ENCODE measurements around the gene GLIS1. TPM values are rescaled to one million over a fixed set of nuclear protein-coding genes. Genes with fewer than 3 reads are reported as not detected.

Gene GLIS1
- total RNA-seq, 1 donor: 2.9 TPM

- no peak for DNase-seq (ENCODE audit: insufficient read length, low spot score, missing footprints)
- Histone ChIP-seq H3K79me2 (ENCODE audit: insufficient read depth, low read length) (no peaks in the 10 kb centered on the region), H2AFZ (ENCODE audit: low read length) (no peak overlapping the region), H3K27ac (ENCODE audit: low read depth, low read length) (no peak overlapping the region), H3K4me1 (ENCODE audit: insufficient read depth, low read length) (peaks cover 5% of the 10 kb centered on the region), H3K27me3 (ENCODE audit: insufficient read depth, low read length) (no peaks in the 10 kb centered on the region), H3K36me3 (ENCODE audit: insufficient read depth, low read length) (no peaks in the 10 kb centered on the region), H3K4me3 (ENCODE audit: insufficient read depth, low read length) (no peak overlapping the region), H4K20me1 (ENCODE audit: insufficient read depth, low read length) (peaks cover 26% of the 10 kb centered on the region), H3K9me3 (ENCODE audit: low read depth, low read length) (no peaks in the 10 kb centered on the region), H3K4me2 (ENCODE audit: insufficient read depth, low read length) (no peak overlapping the region)
- no peak for TF ChIP-seq CTCF (IDR thresholded peaks at IDR 0.05; ENCODE audit: extremely low read depth, low read depth, low read length)
These were observed 213.4 kb downstream of the GLIS1 start for GRCh38 chr1:53525595-53525994.

GRCh38 chr1:53524428-53525375, 214.3 kb downstream of the GLIS1 start:
- Histone ChIP-seq H3K4me1 (ENCODE audit: insufficient read depth, low read length) (peaks cover 5% of the 10 kb centered on the region), H4K20me1 (ENCODE audit: insufficient read depth, low read length) (peaks cover 33% of the 10 kb centered on the region), H3K4me2 (ENCODE audit: insufficient read depth, low read length) (no peak overlapping the region), H3K79me2 (ENCODE audit: insufficient read depth, low read length) (no peaks in the 10 kb centered on the region), H3K9me3 (ENCODE audit: low read depth, low read length) (no peaks in the 10 kb centered on the region), H3K4me3 (ENCODE audit: insufficient read depth, low read length) (no peak overlapping the region), H3K36me3 (ENCODE audit: insufficient read depth, low read length) (no peaks in the 10 kb centered on the region), H3K27me3 (ENCODE audit: insufficient read depth, low read length) (no peaks in the 10 kb centered on the region), H3K27ac (ENCODE audit: low read depth, low read length) (no peak overlapping the region), H2AFZ (ENCODE audit: low read length) (no peak overlapping the region)
- no peak for DNase-seq (ENCODE audit: insufficient read length, low spot score, missing footprints)
- no peak for TF ChIP-seq CTCF (IDR thresholded peaks at IDR 0.05; ENCODE audit: extremely low read depth, low read depth, low read length)

GRCh38 chr1:53521924-53522552, 216.9 kb downstream of the GLIS1 start:
- Histone ChIP-seq H3K4me2 (ENCODE audit: insufficient read depth, low read length) (no peak overlapping the region), H3K36me3 (ENCODE audit: insufficient read depth, low read length) (no peaks in the 10 kb centered on the region), H3K27ac (ENCODE audit: low read depth, low read length) (no peak overlapping the region), H2AFZ (ENCODE audit: low read length) (no peak overlapping the region), H3K9me3 (ENCODE audit: low read depth, low read length) (no peaks in the 10 kb centered on the region), H3K4me1 (ENCODE audit: insufficient read depth, low read length) (peaks cover 13% of the 10 kb centered on the region), H4K20me1 (ENCODE audit: insufficient read depth, low read length) (peaks cover 37% of the 10 kb centered on the region), H3K79me2 (ENCODE audit: insufficient read depth, low read length) (no peaks in the 10 kb centered on the region), H3K4me3 (ENCODE audit: insufficient read depth, low read length) (no peak overlapping the region), H3K27me3 (ENCODE audit: insufficient read depth, low read length) (no peaks in the 10 kb centered on the region)
- DNase-seq (ENCODE audit: insufficient read length, low spot score, missing footprints): no peak
- no peak for TF ChIP-seq CTCF (IDR thresholded peaks at IDR 0.05; ENCODE audit: extremely low read depth, low read depth, low read length)

GRCh38 chr1:53520481-53520880, 218.5 kb downstream of the GLIS1 start:
- H3K27ac ChIP-seq (ENCODE audit: low read depth, low read length): no peak overlapping the region
- peaks cover 9% of the 10 kb centered on the region for H3K4me1 ChIP-seq (ENCODE audit: insufficient read depth, low read length)
- no peak for TF ChIP-seq CTCF (IDR thresholded peaks at IDR 0.05; ENCODE audit: extremely low read depth, low read depth, low read length)
- H3K79me2 ChIP-seq (ENCODE audit: insufficient read depth, low read length): no peaks in the 10 kb centered on the region
- no peaks in the 10 kb centered on the region for H3K36me3 ChIP-seq (ENCODE audit: insufficient read depth, low read length)
- H3K27me3 ChIP-seq (ENCODE audit: insufficient read depth, low read length): no peaks in the 10 kb centered on the region
- H2AFZ ChIP-seq (ENCODE audit: low read length): no peak overlapping the region
- H4K20me1 ChIP-seq (ENCODE audit: insufficient read depth, low read length): peaks cover 28% of the 10 kb centered on the region
- H3K4me2 ChIP-seq (ENCODE audit: insufficient read depth, low read length): no peak overlapping the region
- no peak for DNase-seq (ENCODE audit: insufficient read length, low spot score, missing footprints)
- no peak overlapping the region for H3K4me3 ChIP-seq (ENCODE audit: insufficient read depth, low read length)
- no peaks in the 10 kb centered on the region for H3K9me3 ChIP-seq (ENCODE audit: low read depth, low read length)

Data from osteoblast (primary cell).